Thyroid gland (tissue), 4 donors: ENCODE measurements around the gene FAM193A. TPM values are rescaled to one million over a fixed set of nuclear protein-coding genes. Genes with fewer than 3 reads are reported as not detected.

ENCODE experiments used
- DNase-seq, 2 donors: peaks; one replicate each; pipeline ENCODE4 v3.0.0-alpha.2; 2019
- H3K27ac ChIP-seq, 3 donors: fragments of 200-600 bp; sonication (generic); 1 replicate in 2 of 3; 2 replicates in 1 of 3; pipeline ENCODE4 v1.5.1; 2016 to 2019; ENCODE audit warnings: mild to moderate bottlenecking in 1 of 3, moderate library complexity in 1 of 3
- H3K27me3 ChIP-seq: fragments of 200-600 bp; sonication (generic); one replicate; pipeline ENCODE4 v1.5.1; 2019
- H3K36me3 ChIP-seq, 2 donors: fragments of 200-600 bp; sonication (generic); one replicate each; pipeline ENCODE4 v1.5.1; 2016 to 2019
- H3K4me1 ChIP-seq, 2 donors: fragments of 200-600 bp; sonication (generic); one replicate each; pipeline ENCODE4 v1.5.1; 2017 to 2019
- H3K4me3 ChIP-seq, 3 donors: fragments of 200-600 bp; sonication (generic); replicated peaks in 1 of 3; 1 replicate in 2 of 3; 2 replicates in 1 of 3; pipeline ENCODE4 v1.5.1; 2016; ENCODE audit warnings: mild to moderate bottlenecking in 1 of 3
- H3K9me3 ChIP-seq: fragments of 200-600 bp; sonication (generic); one replicate; pipeline ENCODE4 v1.5.1; 2017
- CTCF ChIP-seq, 6 experiments: fragments of 200-600 bp in 3 of 6; fragments of 450-650 bp in 3 of 6; sonication (generic) in 3 of 6; IDR thresholded peaks; one replicate each; pipeline ENCODE4 v1.5.1; 2016 to 2019; ENCODE audit warnings: antibody characterized with exemption in 6 of 6, mild to moderate bottlenecking in 2 of 6, inconsistent platforms in 1 of 6, moderate library complexity in 1 of 6
- POLR2A ChIP-seq, 2 donors: fragments of 450-650 bp; IDR thresholded peaks; one replicate each; pipeline ENCODE4 v1.6.1; 2017; ENCODE audit warnings: antibody characterized with exemption in 2 of 2, mild to moderate bottlenecking in 2 of 2, moderate library complexity in 1 of 2
- WGBS, 2 donors: methylation state at CpG; one replicate each; pipeline ENCODE4 v1.1.5; 2017; 5-methylcytosine and 5-hydroxymethylcytosine counted together
- intact Hi-C: fragments of 100-400 bp; cut with DNase I; formaldehyde crosslinking; loops from one replicate; pipeline ENCODE4 v1.15.1; 2023
- total RNA-seq, 4 donors: library from RNA; depleted of rRNA; stranded (reverse); fragments of >200 nt; gene quantifications; one replicate each; pipeline ENCODE4 v1.2.3, GENCODE V29; 2016

FAM193A gene
- total RNA-seq, 4 donors from 2014 or later: 22.4 to 36.7 (median 30.3) TPM

GRCh38 chr4:2647403-2648158, 111.1 kb downstream of the FAM193A start:
- Histone ChIP-seq H3K27me3 (no peaks in the 10 kb centered on the region), H3K4me3 (no peak overlapping the region), H3K9me3 (no peaks in the 10 kb centered on the region), H3K36me3 (peaks cover 33 to 44% of the 10 kb centered on the region in 2 donors), H3K4me1 (no peaks in the 10 kb centered on the region), H3K27ac (no peak overlapping the region)
- intact Hi-C loops: no loop called here
- 89 to 94% methylated on average over 10 of the region's 10 CpGs for WGBS, 2 donors
- TF ChIP-seq POLR2A (IDR thresholded peaks at IDR 0.05) (no peak), CTCF (IDR thresholded peaks at IDR 0.05) (no peak)
- no peak for DNase-seq

DNA sequence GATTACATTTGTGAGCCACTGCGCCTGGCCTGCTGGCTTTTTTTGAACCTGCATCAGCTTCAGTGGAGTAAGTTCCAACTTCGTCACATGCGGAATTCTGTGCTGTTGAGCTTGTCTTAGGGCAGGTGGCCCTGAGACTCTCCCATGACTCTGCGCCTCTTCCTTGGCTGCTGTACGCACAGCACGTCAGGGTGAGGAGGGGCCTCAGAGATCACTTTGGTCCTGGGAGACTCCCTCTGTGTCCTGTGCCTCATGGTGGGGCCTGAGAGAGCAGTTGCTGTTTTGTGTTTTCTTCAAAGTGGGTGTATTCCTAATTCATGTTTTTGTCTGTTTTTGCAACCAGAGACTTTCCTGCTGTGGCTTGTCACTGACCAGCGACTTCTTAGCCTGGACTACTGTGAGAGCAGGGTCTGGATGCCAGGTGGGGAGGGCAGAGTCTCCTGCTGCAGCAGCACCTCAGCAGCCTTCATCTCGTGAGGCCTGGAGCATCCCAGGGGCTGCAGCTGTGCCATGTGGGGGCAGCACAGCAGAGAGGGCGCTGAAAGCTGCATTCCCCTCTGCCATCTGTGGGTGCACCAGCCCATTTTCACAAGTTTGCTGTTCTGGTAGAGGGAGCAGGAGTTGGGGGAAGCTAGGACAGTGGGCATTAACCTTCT, 111.8 kb downstream of the FAM193A start:
- H3K4me1 ChIP-seq: no peaks in the 10 kb centered on the region
- peaks cover 33 to 44% of the 10 kb centered on the region in 2 donors for H3K36me3 ChIP-seq
- no peak overlapping the region for H3K27ac ChIP-seq
- 97% methylated on average over 7 to 8 of the region's 9 CpGs for WGBS, 2 donors
- TF ChIP-seq CTCF (IDR thresholded peaks at IDR 0.05) (no peak), POLR2A (IDR thresholded peaks at IDR 0.05) (no peak)
- intact Hi-C loops: no loop called here
- DNase-seq: no peak
- H3K27me3 ChIP-seq: no peaks in the 10 kb centered on the region
- H3K4me3 ChIP-seq: no peak overlapping the region
- no peaks in the 10 kb centered on the region for H3K9me3 ChIP-seq

GRCh38 chr4:2649604-2650114, 113.2 kb downstream of the FAM193A start:
- no peak for DNase-seq
- 95% methylated on average over 5 of the region's 5 CpGs for WGBS, 2 donors
- Histone ChIP-seq H3K27ac (no peak overlapping the region), H3K27me3 (no peaks in the 10 kb centered on the region), H3K36me3 (peaks cover 33 to 39% of the 10 kb centered on the region in 2 donors), H3K9me3 (no peaks in the 10 kb centered on the region), H3K4me3 (no peak overlapping the region), H3K4me1 (no peaks in the 10 kb centered on the region)
- intact Hi-C loops: no loop called here
- TF ChIP-seq CTCF (IDR thresholded peaks at IDR 0.05) (no peak), POLR2A (IDR thresholded peaks at IDR 0.05) (no peak)

GRCh38 chr4:2650276-2650675, 113.8 kb downstream of the FAM193A start:
- H3K9me3 ChIP-seq: no peaks in the 10 kb centered on the region
- intact Hi-C loops: no loop called here
- peaks cover 33 to 39% of the 10 kb centered on the region in 2 donors for H3K36me3 ChIP-seq
- H3K4me3 ChIP-seq: no peak overlapping the region
- no peaks in the 10 kb centered on the region for H3K27me3 ChIP-seq
- TF ChIP-seq CTCF (IDR thresholded peaks at IDR 0.05): no peak
- no peak for TF ChIP-seq POLR2A (IDR thresholded peaks at IDR 0.05)
- no peak for DNase-seq
- 94 to 95% methylated on average over 13 of the region's 13 CpGs for WGBS, 2 donors
- no peak overlapping the region for H3K27ac ChIP-seq
- no peaks in the 10 kb centered on the region for H3K4me1 ChIP-seq

- Histone ChIP-seq H3K4me3 (no peak overlapping the region), H3K4me1 (no peaks in the 10 kb centered on the region), H3K27ac (no peak overlapping the region), H3K36me3 (peaks cover 33 to 37% of the 10 kb centered on the region in 2 donors), H3K9me3 (no peaks in the 10 kb centered on the region), H3K27me3 (no peaks in the 10 kb centered on the region)
- no peak for DNase-seq
- TF ChIP-seq CTCF (IDR thresholded peaks at IDR 0.05) (no peak), POLR2A (IDR thresholded peaks at IDR 0.05) (no peak)
- intact Hi-C loops: no loop called here
- 96 to 97% methylated on average over 10 of the region's 10 CpGs for WGBS, 2 donors
Observed at GRCh38 chr4:2651546-2651945, 115.1 kb downstream of the FAM193A start.
